Endothelial cell (in vitro differentiated cells): ENCODE results near the gene PGD. TPM values are rescaled to one million over a fixed set of nuclear protein-coding genes. Genes with fewer than 3 reads are reported as not detected.

Experiments used
- DNase-seq: peaks from one replicate; pipeline ENCODE4 v3.0.0; 2021; ENCODE audit warnings: low spot score
- H3K27ac Mint-ChIP-seq: one replicate; pipeline ENCODE4 v1.8.0; 2021; ENCODE audit warnings: mixed read lengths, inconsistent platforms; ENCODE audit not compliant: unreplicated experiment
- H3K27me3 Mint-ChIP-seq: one replicate; pipeline ENCODE4 v1.8.0; 2021; ENCODE audit warnings: mild to moderate bottlenecking, moderate library complexity, mixed read lengths, inconsistent platforms; ENCODE audit not compliant: unreplicated experiment
- H3K36me3 Mint-ChIP-seq: one replicate; pipeline ENCODE4 v1.8.0; 2021; ENCODE audit warnings: mild to moderate bottlenecking, low read depth, mixed read lengths, inconsistent platforms; ENCODE audit not compliant: unreplicated experiment
- H3K4me1 Mint-ChIP-seq: one replicate; pipeline ENCODE4 v1.8.0; 2021; ENCODE audit warnings: mild to moderate bottlenecking, mixed read lengths, inconsistent platforms; ENCODE audit not compliant: unreplicated experiment
- H3K4me3 Mint-ChIP-seq: one replicate; pipeline ENCODE4 v1.8.0; 2021; ENCODE audit warnings: mild to moderate bottlenecking, mixed read lengths, inconsistent platforms; ENCODE audit not compliant: unreplicated experiment
- H3K9me3 Mint-ChIP-seq: one replicate; pipeline ENCODE4 v1.8.0; 2021; ENCODE audit warnings: mixed read lengths, inconsistent platforms; ENCODE audit not compliant: unreplicated experiment
- CTCF ChIP-seq: fragments of 200-600 bp; sonication (generic); IDR thresholded peaks from one replicate; pipeline ENCODE4 v1.5.0; 2021; ENCODE audit warnings: antibody characterized with exemption; ENCODE audit not compliant: unreplicated experiment
- total RNA-seq: library from RNA; stranded (reverse); fragmentation: NEBNext Ultra II Directional; extraction: Animal tissue kit (Norgen Biotek cat#: 25700); gene quantifications from one replicate; pipeline ENCODE4 v1.2.1, GENCODE V29; 2021; ENCODE audit not compliant: unreplicated experiment

PGD gene
- total RNA-seq, 1 donor from 2014 or later = 196 TPM

- H3K36me3 Mint-ChIP-seq = peaks cover 52% of the 10 kb centered on the region
- H3K27ac Mint-ChIP-seq = no peak overlapping the region
- H3K4me1 Mint-ChIP-seq = peaks cover 4% of the 10 kb centered on the region
- no peak for DNase-seq
- TF ChIP-seq CTCF = no peak
- peaks cover 4% of the 10 kb centered on the region for H3K27me3 Mint-ChIP-seq
- no peaks in the 10 kb centered on the region for H3K9me3 Mint-ChIP-seq
- no peak overlapping the region for H3K4me3 Mint-ChIP-seq
Observed at GRCh38 chr1:10379676-10380075, 19.2 kb upstream of the PGD start.

- H3K9me3 Mint-ChIP-seq = no peaks in the 10 kb centered on the region
- peaks cover 8% of the 10 kb centered on the region for H3K27me3 Mint-ChIP-seq
- no peak overlapping the region for H3K27ac Mint-ChIP-seq
- TF ChIP-seq CTCF = no peak
- H3K36me3 Mint-ChIP-seq = peaks cover 48% of the 10 kb centered on the region
- DNase-seq = no peak
- H3K4me1 Mint-ChIP-seq = peaks cover 6% of the 10 kb centered on the region
- H3K4me3 Mint-ChIP-seq = no peak overlapping the region
Observed at GRCh38 chr1:10380594-10381275, 18.1 kb upstream of the PGD start.

- no peak for TF ChIP-seq CTCF
- peaks cover 19% of the 10 kb centered on the region for H3K4me1 Mint-ChIP-seq
- H3K9me3 Mint-ChIP-seq = no peaks in the 10 kb centered on the region
- H3K27me3 Mint-ChIP-seq = peaks cover 8% of the 10 kb centered on the region
- no peak overlapping the region for H3K4me3 Mint-ChIP-seq
- H3K36me3 Mint-ChIP-seq = peaks cover 41% of the 10 kb centered on the region
- H3K27ac Mint-ChIP-seq = peak overlapping the region; percentile 6
- DNase-seq = no peak
Observed at GRCh38 chr1:10383630-10384029, 15.2 kb upstream of the PGD start.

GRCh38 chr1:10384219-10384618 lies 14.6 kb upstream of the PGD start:
- peaks cover 19% of the 10 kb centered on the region for H3K4me1 Mint-ChIP-seq
- H3K36me3 Mint-ChIP-seq = peaks cover 35% of the 10 kb centered on the region
- H3K27me3 Mint-ChIP-seq = peaks cover 8% of the 10 kb centered on the region
- no peaks in the 10 kb centered on the region for H3K9me3 Mint-ChIP-seq
- peak overlapping the region; percentile 6 for H3K27ac Mint-ChIP-seq
- no peak for DNase-seq
- H3K4me3 Mint-ChIP-seq = no peak overlapping the region
- no peak for TF ChIP-seq CTCF

- Mint-ChIP-seq H3K4me3 (no peak overlapping the region), H3K36me3 (peaks cover 27% of the 10 kb centered on the region), H3K27ac (peak overlapping the region; percentile 52), H3K9me3 (no peaks in the 10 kb centered on the region), H3K4me1 (peaks cover 19% of the 10 kb centered on the region), H3K27me3 (peaks cover 8% of the 10 kb centered on the region)
- DNase-seq = no peak
- no peak for TF ChIP-seq CTCF
Observed at GRCh38 chr1:10386761-10387676, 11.8 kb upstream of the PGD start.
